Esophagus squamous epithelium (tissue), 4 donors: Measurements from ENCODE around the gene RHEX.
"Not testable (repeated sequence)": the region's sequence is repeated elsewhere in the genome, so short reads cannot be mapped to it uniquely, and the experiment has no call there.

Experiments used
- POLR2A ChIP-seq, 4 donors: fragments of 450-650 bp; IDR thresholded peaks; one replicate each; pipeline ENCODE4 v1.6.1; 2017; ENCODE audit warnings: antibody characterized with exemption in 4 of 4, mild to moderate bottlenecking in 4 of 4, moderate library complexity in 3 of 4
- TF ChIP-seq, protein P1 (sequence below), 6 experiments: fragments of 450-650 bp in 4 of 6; fragments of 200-600 bp in 2 of 6; sonication (generic) in 2 of 6; IDR thresholded peaks; one replicate each; pipeline ENCODE4 v1.5.1; 2016 to 2019; ENCODE audit warnings: antibody characterized with exemption in 6 of 6, mild to moderate bottlenecking in 4 of 6, moderate library complexity in 4 of 6

- TF ChIP-seq, protein P1, sequence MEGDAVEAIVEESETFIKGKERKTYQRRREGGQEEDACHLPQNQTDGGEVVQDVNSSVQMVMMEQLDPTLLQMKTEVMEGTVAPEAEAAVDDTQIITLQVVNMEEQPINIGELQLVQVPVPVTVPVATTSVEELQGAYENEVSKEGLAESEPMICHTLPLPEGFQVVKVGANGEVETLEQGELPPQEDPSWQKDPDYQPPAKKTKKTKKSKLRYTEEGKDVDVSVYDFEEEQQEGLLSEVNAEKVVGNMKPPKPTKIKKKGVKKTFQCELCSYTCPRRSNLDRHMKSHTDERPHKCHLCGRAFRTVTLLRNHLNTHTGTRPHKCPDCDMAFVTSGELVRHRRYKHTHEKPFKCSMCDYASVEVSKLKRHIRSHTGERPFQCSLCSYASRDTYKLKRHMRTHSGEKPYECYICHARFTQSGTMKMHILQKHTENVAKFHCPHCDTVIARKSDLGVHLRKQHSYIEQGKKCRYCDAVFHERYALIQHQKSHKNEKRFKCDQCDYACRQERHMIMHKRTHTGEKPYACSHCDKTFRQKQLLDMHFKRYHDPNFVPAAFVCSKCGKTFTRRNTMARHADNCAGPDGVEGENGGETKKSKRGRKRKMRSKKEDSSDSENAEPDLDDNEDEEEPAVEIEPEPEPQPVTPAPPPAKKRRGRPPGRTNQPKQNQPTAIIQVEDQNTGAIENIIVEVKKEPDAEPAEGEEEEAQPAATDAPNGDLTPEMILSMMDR (IDR thresholded peaks at IDR 0.05), result not testable (repeated sequence)
- not testable (repeated sequence) for TF ChIP-seq POLR2A (IDR thresholded peaks at IDR 0.05)
Observed at GRCh38 chr1:206064001-206064400, 11.0 kb downstream of the RHEX start.
